ENCODE results near the gene GPR78.

Gene GPR78

DNA sequence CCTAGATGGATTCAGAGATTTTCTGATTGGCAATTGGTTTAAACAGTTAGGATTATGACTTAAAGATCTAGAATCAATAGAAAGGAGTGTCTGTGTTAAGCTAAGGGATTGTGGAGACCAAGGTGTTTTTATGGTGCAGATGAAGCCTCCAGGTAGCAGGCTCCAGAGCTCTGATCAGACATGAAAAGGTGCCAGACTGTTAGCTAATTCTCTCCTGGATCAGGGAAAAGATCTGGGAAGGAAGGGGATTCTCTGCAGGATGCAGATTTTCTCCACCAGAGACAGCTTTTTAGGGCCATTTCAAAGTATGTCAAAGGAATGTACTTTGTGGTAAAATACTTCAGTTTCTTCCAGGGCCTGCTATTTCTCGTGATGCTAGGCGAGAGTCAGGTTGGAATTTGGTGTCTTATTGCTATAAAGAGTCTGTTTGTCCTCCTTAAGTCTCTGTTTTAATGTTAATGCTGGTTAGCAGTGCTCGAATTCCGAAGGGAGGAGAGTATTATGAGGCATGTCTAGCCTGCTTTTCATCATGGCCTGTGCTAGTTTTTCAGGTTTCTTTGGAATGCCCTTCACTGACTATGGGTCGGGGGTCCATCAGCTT is 12.0 kb upstream of the GPR78 start:
- no peak overlapping the region for H3K27ac ChIP-seq (ENCODE audit: low read length)
- no peaks in the 10 kb centered on the region for H3K79me2 ChIP-seq (ENCODE audit: insufficient read depth, low read length)
- no peaks in the 10 kb centered on the region for H3K4me1 ChIP-seq (ENCODE audit: insufficient read depth, low read length)
- H2AFZ ChIP-seq (ENCODE audit: low read depth, low read length): no peak overlapping the region
- TF ChIP-seq, protein P1, sequence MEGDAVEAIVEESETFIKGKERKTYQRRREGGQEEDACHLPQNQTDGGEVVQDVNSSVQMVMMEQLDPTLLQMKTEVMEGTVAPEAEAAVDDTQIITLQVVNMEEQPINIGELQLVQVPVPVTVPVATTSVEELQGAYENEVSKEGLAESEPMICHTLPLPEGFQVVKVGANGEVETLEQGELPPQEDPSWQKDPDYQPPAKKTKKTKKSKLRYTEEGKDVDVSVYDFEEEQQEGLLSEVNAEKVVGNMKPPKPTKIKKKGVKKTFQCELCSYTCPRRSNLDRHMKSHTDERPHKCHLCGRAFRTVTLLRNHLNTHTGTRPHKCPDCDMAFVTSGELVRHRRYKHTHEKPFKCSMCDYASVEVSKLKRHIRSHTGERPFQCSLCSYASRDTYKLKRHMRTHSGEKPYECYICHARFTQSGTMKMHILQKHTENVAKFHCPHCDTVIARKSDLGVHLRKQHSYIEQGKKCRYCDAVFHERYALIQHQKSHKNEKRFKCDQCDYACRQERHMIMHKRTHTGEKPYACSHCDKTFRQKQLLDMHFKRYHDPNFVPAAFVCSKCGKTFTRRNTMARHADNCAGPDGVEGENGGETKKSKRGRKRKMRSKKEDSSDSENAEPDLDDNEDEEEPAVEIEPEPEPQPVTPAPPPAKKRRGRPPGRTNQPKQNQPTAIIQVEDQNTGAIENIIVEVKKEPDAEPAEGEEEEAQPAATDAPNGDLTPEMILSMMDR (IDR thresholded peaks at IDR 0.05; ENCODE audit: borderline replicate concordance, extremely low read depth, low read length, poor library complexity, severe bottlenecking): no peak
- TF ChIP-seq EZH2 (IDR thresholded peaks at IDR 0.05; ENCODE audit: borderline replicate concordance, low read depth, low read length, severe bottlenecking): no peak
- H3K27me3 ChIP-seq (ENCODE audit: insufficient read depth, low read length, poor library complexity): peaks cover 9% of the 10 kb centered on the region
- no peak overlapping the region for H3K4me3 ChIP-seq (ENCODE audit: low read depth in 1 of 2, low read length in 2 of 2)
- no peaks in the 10 kb centered on the region for H4K20me1 ChIP-seq (ENCODE audit: insufficient read depth, low read length)
- ATAC-seq (ENCODE audit: insufficient read depth, low read depth): no peak
- H3K36me3 ChIP-seq (ENCODE audit: insufficient read depth, low read length): no peaks in the 10 kb centered on the region
- no peak overlapping the region for H3K4me2 ChIP-seq (ENCODE audit: insufficient read depth, low read length)
- no peak overlapping the region for H3K9ac ChIP-seq (ENCODE audit: low read depth, low read length)
- H3K9me3 ChIP-seq (ENCODE audit: insufficient read depth, low read length, severe bottlenecking): no peaks in the 10 kb centered on the region
- DNase-seq: no peak

DNA sequence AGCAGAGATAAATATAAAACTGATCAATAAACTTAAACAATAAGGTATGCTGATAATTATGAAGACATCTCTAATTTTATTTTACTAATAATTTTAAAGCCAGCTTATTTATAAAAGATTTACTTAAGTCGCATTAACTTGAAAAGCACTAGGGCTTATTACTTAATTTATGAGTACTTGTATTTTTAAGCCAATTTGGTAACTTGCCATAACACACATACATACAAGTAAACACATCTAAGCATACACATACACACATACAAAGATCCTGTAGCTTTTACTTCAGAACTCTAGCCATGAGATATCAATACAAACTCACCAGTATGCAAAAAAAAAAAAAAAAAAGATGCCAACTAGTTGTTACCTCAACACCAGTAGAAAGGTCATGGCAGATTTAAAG is 10.0 kb upstream of the GPR78 start:
- Histone ChIP-seq H4K20me1 (ENCODE audit: insufficient read depth, low read length) (no peaks in the 10 kb centered on the region), H3K9ac (ENCODE audit: low read depth, low read length) (no peak overlapping the region), H3K79me2 (ENCODE audit: insufficient read depth, low read length) (no peaks in the 10 kb centered on the region), H3K36me3 (ENCODE audit: insufficient read depth, low read length) (no peaks in the 10 kb centered on the region), H3K27me3 (ENCODE audit: insufficient read depth, low read length, poor library complexity) (peaks cover 9% of the 10 kb centered on the region), H3K4me2 (ENCODE audit: insufficient read depth, low read length) (no peak overlapping the region), H3K27ac (ENCODE audit: low read length) (no peak overlapping the region), H3K9me3 (ENCODE audit: insufficient read depth, low read length, severe bottlenecking) (no peaks in the 10 kb centered on the region), H3K4me1 (ENCODE audit: insufficient read depth, low read length) (no peaks in the 10 kb centered on the region), H2AFZ (ENCODE audit: low read depth, low read length) (no peak overlapping the region), H3K4me3 (ENCODE audit: low read depth in 1 of 2, low read length in 2 of 2) (no peak overlapping the region)
- ATAC-seq (ENCODE audit: insufficient read depth, low read depth) (no peak), DNase-seq (no peak)
- TF ChIP-seq, protein P1 (IDR thresholded peaks at IDR 0.05; ENCODE audit: borderline replicate concordance, extremely low read depth, low read length, poor library complexity, severe bottlenecking): no peak
- TF ChIP-seq EZH2 (IDR thresholded peaks at IDR 0.05; ENCODE audit: borderline replicate concordance, low read depth, low read length, severe bottlenecking): no peak

DNA sequence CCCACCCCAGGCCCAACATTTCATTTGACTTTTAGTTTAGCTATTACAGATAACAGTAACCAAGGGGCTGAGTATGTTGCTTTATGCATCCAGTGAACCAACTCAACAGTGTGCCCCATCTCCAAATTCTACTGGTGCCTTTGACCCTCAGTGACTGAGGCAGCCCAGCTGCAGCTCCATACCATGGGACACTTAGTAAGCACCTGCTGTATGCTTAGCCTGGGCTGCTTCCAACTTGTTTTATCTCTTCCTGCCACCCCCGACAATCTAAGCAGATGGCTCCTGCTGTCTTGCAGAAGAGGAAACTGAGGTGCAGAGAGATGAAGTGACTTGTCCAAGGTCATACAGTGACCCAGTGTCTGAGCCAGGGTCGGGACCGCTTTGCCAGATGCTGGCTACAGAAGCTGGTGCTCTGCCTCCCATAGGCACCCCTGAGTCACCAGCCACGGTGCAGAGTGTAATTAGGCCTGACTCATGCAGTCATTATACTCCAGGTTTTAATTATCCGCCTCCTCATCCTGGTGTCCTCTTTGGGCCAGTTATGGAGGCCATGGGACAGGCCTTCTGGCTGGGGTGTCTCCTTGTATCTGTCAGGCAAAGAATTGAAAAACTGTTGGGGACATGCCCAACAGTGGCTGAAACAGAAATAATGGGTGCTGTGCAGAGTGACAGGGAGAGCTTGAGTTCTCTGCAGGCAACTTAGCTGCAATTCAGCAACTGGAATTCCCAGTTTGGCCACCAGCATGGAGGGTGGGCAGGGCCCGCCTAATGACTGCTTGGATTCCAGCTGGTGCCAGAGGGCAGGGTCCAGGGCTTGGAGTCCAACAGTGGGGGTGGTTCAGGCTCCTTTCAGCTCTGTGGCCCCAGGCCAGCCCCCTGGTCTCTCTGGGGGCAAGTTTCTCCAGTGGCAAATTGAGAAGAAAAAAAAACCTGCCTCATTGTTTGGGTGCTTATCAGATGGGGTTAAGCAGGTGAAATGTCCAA is 8.2 kb upstream of the GPR78 start:
- no peaks in the 10 kb centered on the region for H3K4me1 ChIP-seq (ENCODE audit: insufficient read depth, low read length)
- no peak overlapping the region for H2AFZ ChIP-seq (ENCODE audit: low read depth, low read length)
- H3K79me2 ChIP-seq (ENCODE audit: insufficient read depth, low read length): no peaks in the 10 kb centered on the region
- no peak overlapping the region for H3K4me3 ChIP-seq (ENCODE audit: low read depth in 1 of 2, low read length in 2 of 2)
- H4K20me1 ChIP-seq (ENCODE audit: insufficient read depth, low read length): no peaks in the 10 kb centered on the region
- no peak overlapping the region for H3K9ac ChIP-seq (ENCODE audit: low read depth, low read length)
- ATAC-seq (ENCODE audit: insufficient read depth, low read depth) (no peak), DNase-seq (no peak)
- no peak overlapping the region for H3K4me2 ChIP-seq (ENCODE audit: insufficient read depth, low read length)
- H3K27ac ChIP-seq (ENCODE audit: low read length): no peak overlapping the region
- no peak for TF ChIP-seq EZH2 (IDR thresholded peaks at IDR 0.05; ENCODE audit: borderline replicate concordance, low read depth, low read length, severe bottlenecking)
- TF ChIP-seq, protein P1 (IDR thresholded peaks at IDR 0.05; ENCODE audit: borderline replicate concordance, extremely low read depth, low read length, poor library complexity, severe bottlenecking): no peak
- no peaks in the 10 kb centered on the region for H3K36me3 ChIP-seq (ENCODE audit: insufficient read depth, low read length)
- H3K27me3 ChIP-seq (ENCODE audit: insufficient read depth, low read length, poor library complexity): peaks cover 9% of the 10 kb centered on the region
- no peaks in the 10 kb centered on the region for H3K9me3 ChIP-seq (ENCODE audit: insufficient read depth, low read length, severe bottlenecking)

Measured in DND-41 (cell line).